NT2/D1 (cell line): Measurements from ENCODE around the gene TBC1D16.
"Not testable (repeated sequence)": the region's sequence is repeated elsewhere in the genome, so short reads cannot be mapped to it uniquely, and the experiment has no call there.

Source experiments
- DNase-seq: peaks from one replicate; pipeline ENCODE4 v3.0.0-alpha.2; 2011; ENCODE audit warnings: low read depth, low spot score
- H3K27me3 ChIP-seq: 2 replicates; pipeline ENCODE4 v1.6.0; 2011; ENCODE audit warnings: mild to moderate bottlenecking; ENCODE audit not compliant: insufficient read length, insufficient read depth
- H3K36me3 ChIP-seq: 2 replicates; pipeline ENCODE4 v1.6.1; 2011; ENCODE audit warnings: mild to moderate bottlenecking, low read length, mixed read lengths; ENCODE audit not compliant: insufficient read depth, insufficient read length
- H3K4me1 ChIP-seq: 2 replicates; pipeline ENCODE4 v1.5.1; 2011; ENCODE audit not compliant: insufficient read depth, insufficient read length
- H3K4me3 ChIP-seq: 2 replicates; pipeline ENCODE4 v1.5.1; 2011; ENCODE audit warnings: low read depth; ENCODE audit not compliant: insufficient read length
- H3K9ac ChIP-seq: 2 replicates; pipeline ENCODE4 v1.6.0; 2011; ENCODE audit warnings: low read depth; ENCODE audit not compliant: insufficient read length
- H3K9me3 ChIP-seq: 2 replicates; pipeline ENCODE4 v1.5.1; 2011; ENCODE audit warnings: mild to moderate bottlenecking, low read length; ENCODE audit not compliant: insufficient read depth
- SUZ12 ChIP-seq: IDR thresholded peaks from 2 replicates; pipeline ENCODE4 v1.6.1; 2011; ENCODE audit not compliant: insufficient read length, insufficient read depth; ENCODE audit errors: extremely low read depth
- YY1 ChIP-seq: IDR thresholded peaks from 2 replicates; pipeline ENCODE4 v1.6.1; 2011; ENCODE audit not compliant: insufficient read length, insufficient read depth
- ZNF274 ChIP-seq: IDR thresholded peaks from 2 replicates; pipeline ENCODE4 v1.6.1; 2011; ENCODE audit warnings: mild to moderate bottlenecking, low read depth, low read length

The TBC1D16 gene

GRCh38 chr17:79960788-79961522, 74.7 kb downstream of the TBC1D16 start:
- TF ChIP-seq ZNF274 (no peak), SUZ12 (no peak), YY1 (no peak)
- DNase-seq = no peak
- no peak overlapping the region for H3K4me3 ChIP-seq

DNA sequence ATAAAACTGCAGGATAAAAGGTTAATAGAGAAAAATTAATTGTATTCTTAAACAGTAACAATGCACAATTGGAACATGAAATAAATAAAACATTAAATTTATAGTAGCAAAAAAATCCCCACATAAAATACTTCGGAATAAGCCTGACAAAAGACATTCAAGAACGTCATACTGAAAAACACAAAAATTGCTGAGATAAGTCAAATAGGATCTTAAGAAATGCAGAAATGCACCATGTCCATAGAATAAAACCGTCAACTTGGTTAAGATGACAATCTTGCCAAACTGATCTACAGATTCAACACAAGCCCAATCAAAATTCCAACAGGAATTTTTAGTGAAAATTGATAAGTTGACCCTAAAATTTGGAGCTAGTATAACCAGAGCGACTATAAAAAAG, 76.6 kb downstream of the TBC1D16 start:
- TF ChIP-seq YY1 (no peak), ZNF274 (no peak), SUZ12 (no peak)
- no peak overlapping the region for H3K9ac ChIP-seq

More at GRCh38 chr17:79960788-79961522, 74.7 kb downstream of the TBC1D16 start:
- Histone ChIP-seq H3K9me3 (peaks cover 9% of the 10 kb centered on the region; the same call in 1 of the 2 replicates), H3K4me1 (no peaks in the 10 kb centered on the region), H3K27me3 (no peaks in the 10 kb centered on the region), H3K36me3 (peaks cover 3% of the 10 kb centered on the region), H3K9ac (no peak overlapping the region)

DNA sequence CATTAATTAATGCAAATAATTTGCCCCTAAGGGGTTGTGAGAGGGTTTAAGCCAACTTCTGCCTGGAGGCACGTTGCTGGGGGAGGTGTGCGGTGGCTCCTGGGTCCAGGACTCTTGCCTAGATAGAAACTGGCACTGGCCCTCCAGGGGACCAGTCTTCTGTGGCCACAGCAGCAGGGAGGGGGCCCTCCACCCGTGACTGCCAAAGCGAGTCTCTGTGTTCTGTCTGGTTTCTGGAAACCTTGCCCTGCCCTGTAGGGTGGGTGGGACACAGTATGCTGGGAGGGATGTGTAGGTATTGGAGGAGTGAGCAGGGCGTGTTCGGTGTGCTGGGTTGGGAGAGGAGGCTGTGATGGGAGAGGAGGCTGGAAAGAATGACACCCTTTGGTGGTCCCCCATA, 78.8 kb downstream of the TBC1D16 start:
- Histone ChIP-seq H3K36me3 (no peaks in the 10 kb centered on the region), H3K4me3 (no peak overlapping the region), H3K27me3 (no peaks in the 10 kb centered on the region), H3K4me1 (peaks cover 19% of the 10 kb centered on the region), H3K9ac (no peak overlapping the region), H3K9me3 (peaks cover 8% of the 10 kb centered on the region; the same call in 1 of the 2 replicates)
- TF ChIP-seq YY1 (no peak), ZNF274 (no peak), SUZ12 (no peak)
- DNase-seq = no peak

More for the DNA sequence above, 76.6 kb downstream of the TBC1D16 start:
- no peak for DNase-seq
- Histone ChIP-seq H3K36me3 (no peaks in the 10 kb centered on the region), H3K4me3 (no peak overlapping the region), H3K4me1 (peaks cover 11% of the 10 kb centered on the region), H3K9me3 (peaks cover 9% of the 10 kb centered on the region; the same call in 1 of the 2 replicates), H3K27me3 (no peaks in the 10 kb centered on the region)

DNA sequence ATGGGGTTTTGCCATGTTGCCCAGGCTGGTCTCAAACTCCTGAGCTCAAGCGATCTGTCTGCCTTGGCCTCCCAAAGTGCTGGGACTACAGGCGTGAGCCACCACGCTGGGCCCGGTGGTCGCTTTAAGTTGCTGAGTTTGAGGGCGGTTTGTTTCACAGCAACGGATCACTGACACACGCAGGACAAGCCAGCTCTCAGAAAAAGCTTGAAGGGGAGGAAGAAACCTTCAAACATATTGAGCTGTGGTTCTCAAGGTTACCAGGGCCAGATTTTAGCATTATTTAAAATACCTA, 79.3 kb downstream of the TBC1D16 start:
- H3K9me3 ChIP-seq, H3K36me3 ChIP-seq, H3K4me3 ChIP-seq, H3K9ac ChIP-seq, H3K27me3 ChIP-seq, DNase-seq: not testable (repeated sequence)
- peaks cover 23% of the 10 kb centered on the region for H3K4me1 ChIP-seq

- H3K9ac ChIP-seq = no peak overlapping the region
- TF ChIP-seq YY1 (no peak), SUZ12 (no peak), ZNF274 (no peak)
- no peaks in the 10 kb centered on the region for H3K27me3 ChIP-seq
- no peaks in the 10 kb centered on the region for H3K9me3 ChIP-seq
- H3K36me3 ChIP-seq = no peaks in the 10 kb centered on the region
- DNase-seq = no peak
- no peak overlapping the region for H3K4me3 ChIP-seq
- peaks cover 28% of the 10 kb centered on the region for H3K4me1 ChIP-seq
Measured at GRCh38 chr17:79955691-79956440, 79.8 kb downstream of the TBC1D16 start.

GRCh38 chr17:79955167-79955549, 80.5 kb downstream of the TBC1D16 start:
- H3K4me1 ChIP-seq = peaks cover 30% of the 10 kb centered on the region
- no peak overlapping the region for H3K9ac ChIP-seq
- H3K27me3 ChIP-seq = no peaks in the 10 kb centered on the region
- DNase-seq = no peak
- no peaks in the 10 kb centered on the region for H3K9me3 ChIP-seq
- H3K4me3 ChIP-seq = no peak overlapping the region
- no peaks in the 10 kb centered on the region for H3K36me3 ChIP-seq
- no peak for TF ChIP-seq ZNF274
- no peak for TF ChIP-seq SUZ12
- TF ChIP-seq YY1 = no peak

DNA sequence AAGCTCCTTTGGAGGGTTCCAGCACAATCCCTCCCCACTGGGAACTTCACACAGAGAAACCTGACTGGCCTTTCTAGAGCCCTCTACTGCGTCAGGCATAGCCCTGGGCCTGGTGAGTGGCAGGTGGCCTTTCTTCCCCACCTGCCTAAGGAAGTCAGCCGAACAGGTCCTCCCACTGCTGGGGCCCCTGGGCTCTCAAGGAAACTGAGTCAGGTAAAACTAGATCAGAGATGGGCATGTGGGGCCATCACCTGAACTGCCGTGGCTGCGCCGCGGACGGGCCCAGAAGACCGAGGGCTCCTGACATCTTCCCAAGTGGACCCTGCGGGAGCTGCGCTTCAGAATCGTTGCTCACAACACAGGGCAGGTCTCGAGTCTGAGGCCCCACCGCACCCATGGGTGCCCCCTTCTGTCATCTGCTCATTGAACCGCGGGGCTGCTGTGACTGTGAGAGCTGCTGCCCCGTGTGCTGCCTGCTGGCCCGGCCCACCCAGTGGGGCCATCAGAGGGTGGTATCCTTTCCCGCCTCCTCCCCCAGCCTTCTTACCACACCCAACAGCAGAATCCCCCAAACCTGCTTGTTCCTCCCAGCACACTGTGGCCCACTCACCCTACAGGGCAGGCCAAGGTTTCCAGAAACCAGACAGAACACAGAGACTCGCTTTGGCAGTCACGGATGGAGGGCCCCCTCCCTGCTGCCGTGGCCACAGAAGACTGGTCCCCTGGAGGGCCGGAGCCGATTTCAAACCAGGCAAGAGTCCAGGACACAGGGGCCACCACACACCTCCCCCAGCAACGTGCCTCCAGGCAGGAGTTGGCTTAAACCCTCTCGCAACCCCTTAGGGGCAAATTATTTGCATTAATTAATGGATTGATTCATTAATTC, 81.1 kb downstream of the TBC1D16 start:
- H3K27me3 ChIP-seq = no peaks in the 10 kb centered on the region
- H3K9ac ChIP-seq = peak overlapping the region; percentile 28
- TF ChIP-seq SUZ12 (no peak), ZNF274 (no peak), YY1 (no peak)
- no peaks in the 10 kb centered on the region for H3K9me3 ChIP-seq
- no peaks in the 10 kb centered on the region for H3K36me3 ChIP-seq
- no peak overlapping the region for H3K4me3 ChIP-seq
- peaks cover 30% of the 10 kb centered on the region for H3K4me1 ChIP-seq
- DNase-seq = no peak
